Measurements from ENCODE around the gene ADAMTS20. TPM values are rescaled to one million over a fixed set of nuclear protein-coding genes. Genes with fewer than 3 reads are reported as not detected.
A peak's percentile ranks its signal among the peaks of the same experiment; 100 is the strongest.

ADAMTS20 gene
- total and polyA plus RNA-seq, 10 of the 15 experiments (the other 5 are each of a cell fraction or from before 2014, with no cell fraction given), result 0.33 TPM; not detected in 9

GRCh38 chr12:43337571-43338444 lies 214.2 kb downstream of the ADAMTS20 start:
- ChIA-PET SMC1A (ENCODE audit: uncharacterized antibody, unreplicated experiment) (interaction anchor here (0.6 to 4.0 kb wide), 21 partner anchors 9 to 1102 kb away, joined by 3 to 28 read pairs (median 4); no protein-coding TSS in a partner anchor), RAD21 (ENCODE audit: unreplicated experiment) (interaction anchor here (0.7 to 4.9 kb wide), 17 partner anchors 12 to 966 kb away, joined by 3 to 37 read pairs (median 3); no protein-coding TSS in a partner anchor), POLR2A (interaction anchor here (1.3 kb wide), 1 partner anchor 9 kb away, joined by 4 read pairs; no protein-coding TSS in a partner anchor), CTCF (interaction anchor here (0.6 to 5.2 kb wide), 19 partner anchors 9 to 966 kb away, joined by 3 to 44 read pairs (median 4); no protein-coding TSS in a partner anchor)
- Histone ChIP-seq H3K9ac (ENCODE audit: control insufficient read depth, insufficient read depth, low read length) (no peak overlapping the region), H3K36me3 (ENCODE audit: control insufficient read depth in 2 of 2, insufficient read depth in 2 of 2, low read length in 1 of 2) (no peaks in the 10 kb centered on the region), H3K79me2 (ENCODE audit: control insufficient read depth, insufficient read depth, low read length) (no peaks in the 10 kb centered on the region), H3K9me3 (replicated peaks; ENCODE audit: control insufficient read depth, insufficient read depth, low read length) (no peaks in the 10 kb centered on the region), H2AFZ (ENCODE audit: control insufficient read depth, low read depth, low read length) (peak overlapping the region; percentile 34; the same call in 1 of the 2 replicates), H3K27ac (ENCODE audit: control insufficient read depth, insufficient read depth) (no peak overlapping the region), H3K4me1 (ENCODE audit: control insufficient read depth, insufficient read depth, low read length) (peaks cover 15% of the 10 kb centered on the region), H3K4me2 (ENCODE audit: control insufficient read depth, insufficient read depth) (peak overlapping the region; percentile 50), H4K20me1 (ENCODE audit: control insufficient read depth, insufficient read depth) (no peaks in the 10 kb centered on the region), H3K4me3 (no peak overlapping the region; the same call in 1 of the 2 replicates), H3K27me3 (replicated peaks in 1 of 2; ENCODE audit: control insufficient read depth in 2 of 2, insufficient read depth in 2 of 2, low read length in 1 of 2) (no peaks in the 10 kb centered on the region)
- whole genome bisulfite sequencing (ENCODE audit: insufficient coverage, insufficient replicate concordance, low lambda C conversion rate, missing lambda C conversion rate), result 1% methylated on average over 4 of the region's 4 CpGs
- peak; percentile 72 for ATAC-seq
- intact Hi-C loops (cut with micrococcal nuclease; ENCODE audit: unreplicated experiment), result loop anchor here (2.0 to 5.0 kb wide), 5 partner anchors 61 to 855 kb away; no protein-coding TSS in a partner anchor
- no peak for DNase-seq (ENCODE audit: low read depth, low spot score)
- in situ Hi-C loops (cut with MboI), result loop anchor here (5.0 kb wide), 1 partner anchor 856 kb away; no protein-coding TSS in a partner anchor
- no TSS peak for BruUV-seq (replicated peaks)
- no peak for FAIRE-seq
- TF ChIP-seq USF1 (IDR thresholded peaks at IDR 0.05; ENCODE audit: borderline replicate concordance, extremely low read length, insufficient read depth, low read depth, low read length), result no peak
- TF ChIP-seq RCOR1 (conservative IDR thresholded peaks at IDR 0.05; ENCODE audit: low read depth, low read length), result no peak
- no peak for TF ChIP-seq JUND (IDR thresholded peaks at IDR 0.05; ENCODE audit: low read depth, low read length)
- TF ChIP-seq MTA2 (IDR thresholded peaks at IDR 0.05; ENCODE audit: low read depth), result peak; percentile 78
- TF ChIP-seq MYC (IDR thresholded peaks at IDR 0.05; ENCODE audit: insufficient read depth, insufficient read length, insufficient replicate concordance, low read length, severe bottlenecking), result no peak
- TF ChIP-seq FOXM1 (IDR thresholded peaks at IDR 0.05; ENCODE audit: low read depth, low read length), result no peak
- no peak for TF ChIP-seq SKIL (IDR thresholded peaks at IDR 0.05; ENCODE audit: low read depth, poor library complexity, severe bottlenecking)
- no peak for TF ChIP-seq TCF3 (IDR thresholded peaks at IDR 0.05; ENCODE audit: borderline replicate concordance, insufficient read depth, low read depth, low read length)
- no peak for TF ChIP-seq PAX8 (IDR thresholded peaks at IDR 0.05)
- TF ChIP-seq USF2 (IDR thresholded peaks at IDR 0.05; ENCODE audit: borderline replicate concordance, low read depth, low read length), result no peak
- no peak for TF ChIP-seq ZNF207 (IDR thresholded peaks at IDR 0.05; ENCODE audit: borderline replicate concordance)
- TF ChIP-seq NRF1 (conservative IDR thresholded peaks at IDR 0.05; ENCODE audit: low read depth, low read length), result no peak
- no peak for TF ChIP-seq CTCF (IDR thresholded peaks at IDR 0.05 in 2 of 3, conservative IDR thresholded peaks at IDR 0.05 in 1 of 3; ENCODE audit: control insufficient read depth in 2 of 3, extremely low read depth in 1 of 3, insufficient read depth in 1 of 3, low read depth in 3 of 3, low read length in 3 of 3)
- TF ChIP-seq KLF5 (IDR thresholded peaks at IDR 0.05; ENCODE audit: partially characterized antibody), result no peak
- no peak for TF ChIP-seq SIX5 (IDR thresholded peaks at IDR 0.05; ENCODE audit: low read depth, low read length, severe bottlenecking)

Data from GM12878 (cell line).